IPS DF 6.9 (cell line): Measurements from ENCODE around the gene CSNK1G1.

ENCODE experiments used
- DNase-seq: peaks from one replicate; pipeline ENCODE4 v3.0.0-alpha.2; 2013; ENCODE audit warnings: low read depth, low spot score
- H3K27ac ChIP-seq: one replicate; pipeline ENCODE4 v1.5.1; 2013; ENCODE audit warnings: low read length, control low read depth
- H3K27me3 ChIP-seq: 2 replicates; pipeline ENCODE4 v1.6.1; 2013; ENCODE audit warnings: mild to moderate bottlenecking, low read length; ENCODE audit not compliant: control insufficient read depth, insufficient read depth
- H3K36me3 ChIP-seq: 2 replicates; pipeline ENCODE4 v1.6.1; 2013; ENCODE audit warnings: low read length; ENCODE audit not compliant: control insufficient read depth, insufficient read depth
- H3K4me1 ChIP-seq: 2 replicates; pipeline ENCODE4 v1.6.1; 2013; ENCODE audit warnings: low read length; ENCODE audit not compliant: control insufficient read depth, insufficient read depth
- H3K4me3 ChIP-seq: 2 replicates; pipeline ENCODE4 v1.5.1; 2013; ENCODE audit warnings: mild to moderate bottlenecking, low read length
- H3K9me3 ChIP-seq: 2 replicates; pipeline ENCODE4 v1.6.1; 2013; ENCODE audit warnings: low read length, inconsistent platforms; ENCODE audit not compliant: control insufficient read depth, insufficient read depth
- WGBS: extraction: QIAGEN DNeasy Blood & Tissue Kit; methylation state at CpG from one replicate; pipeline ENCODE4 v1.1.7; 2013; ENCODE audit warnings: mixed read lengths, missing lambda C conversion rate; ENCODE audit not compliant: insufficient read length, insufficient coverage; 5-methylcytosine and 5-hydroxymethylcytosine counted together

Gene CSNK1G1

GRCh38 chr15:64205202-64205601, 150.8 kb downstream of the CSNK1G1 start:
- Histone ChIP-seq H3K36me3 (no peaks in the 10 kb centered on the region), H3K27me3 (no peaks in the 10 kb centered on the region)

GRCh38 chr15:64197425-64197824, 158.5 kb downstream of the CSNK1G1 start:
- H3K4me1 ChIP-seq, result no peaks in the 10 kb centered on the region
- H3K27me3 ChIP-seq, result no peaks in the 10 kb centered on the region
- no peaks in the 10 kb centered on the region for H3K36me3 ChIP-seq
- no peak overlapping the region for H3K4me3 ChIP-seq
- no peak overlapping the region for H3K27ac ChIP-seq
- no CpG with 5 or more reads among the region's 1 CpG for WGBS
- DNase-seq, result no peak
- H3K9me3 ChIP-seq, result no peaks in the 10 kb centered on the region

More at GRCh38 chr15:64205202-64205601, 150.8 kb downstream of the CSNK1G1 start:
- no peak for DNase-seq
- no peaks in the 10 kb centered on the region for H3K9me3 ChIP-seq
- no peak overlapping the region for H3K27ac ChIP-seq
- H3K4me1 ChIP-seq, result no peaks in the 10 kb centered on the region
- no peak overlapping the region for H3K4me3 ChIP-seq

GRCh38 chr15:64193971-64194370, 162.0 kb downstream of the CSNK1G1 start:
- Histone ChIP-seq H3K27ac (no peak overlapping the region), H3K4me3 (no peak overlapping the region; the same call in 1 of the 2 replicates), H3K9me3 (no peaks in the 10 kb centered on the region), H3K27me3 (no peaks in the 10 kb centered on the region), H3K4me1 (no peaks in the 10 kb centered on the region), H3K36me3 (no peaks in the 10 kb centered on the region)
- DNase-seq, result no peak
- WGBS, result no CpG with 5 or more reads among the region's 6 CpGs

GRCh38 chr15:64191971-64192830, 163.8 kb downstream of the CSNK1G1 start:
- DNase-seq, result no peak
- WGBS, result no CpG with 5 or more reads among the region's 5 CpGs
- Histone ChIP-seq H3K27me3 (no peaks in the 10 kb centered on the region), H3K36me3 (no peaks in the 10 kb centered on the region), H3K27ac (no peak overlapping the region), H3K4me1 (no peaks in the 10 kb centered on the region), H3K9me3 (no peaks in the 10 kb centered on the region), H3K4me3 (no peak overlapping the region)

- Histone ChIP-seq H3K4me3 (no peak overlapping the region), H3K9me3 (no peaks in the 10 kb centered on the region), H3K27me3 (no peaks in the 10 kb centered on the region), H3K4me1 (no peaks in the 10 kb centered on the region), H3K36me3 (no peaks in the 10 kb centered on the region), H3K27ac (no peak overlapping the region)
- WGBS, result no CpG with 5 or more reads among the region's 2 CpGs
- no peak for DNase-seq
Observed at GRCh38 chr15:64187396-64188191, 168.4 kb downstream of the CSNK1G1 start.

- no peaks in the 10 kb centered on the region for H3K9me3 ChIP-seq
- no peak overlapping the region for H3K27ac ChIP-seq
- H3K36me3 ChIP-seq, result no peaks in the 10 kb centered on the region; the same call in 1 of the 2 replicates
- no peaks in the 10 kb centered on the region for H3K4me1 ChIP-seq
- no CpG with 5 or more reads among the region's 9 CpGs for WGBS
- H3K4me3 ChIP-seq, result no peak overlapping the region
- DNase-seq, result no peak
- no peaks in the 10 kb centered on the region for H3K27me3 ChIP-seq
Observed at GRCh38 chr15:64185146-64185911, 170.6 kb downstream of the CSNK1G1 start.

- no peak overlapping the region for H3K4me3 ChIP-seq
- H3K36me3 ChIP-seq, result no peaks in the 10 kb centered on the region; the same call in 1 of the 2 replicates
- H3K4me1 ChIP-seq, result no peaks in the 10 kb centered on the region
- no peak for DNase-seq
- no peaks in the 10 kb centered on the region for H3K9me3 ChIP-seq
- WGBS, result no CpG with 5 or more reads among the region's 4 CpGs
- no peaks in the 10 kb centered on the region for H3K27me3 ChIP-seq
- H3K27ac ChIP-seq, result no peak overlapping the region
Observed at GRCh38 chr15:64182859-64183370, 173.1 kb downstream of the CSNK1G1 start.

GRCh38 chr15:64180235-64180824, 175.6 kb downstream of the CSNK1G1 start:
- Histone ChIP-seq H3K4me3 (no peak overlapping the region), H3K27me3 (no peaks in the 10 kb centered on the region), H3K36me3 (no peaks in the 10 kb centered on the region; the same call in 1 of the 2 replicates), H3K9me3 (no peaks in the 10 kb centered on the region), H3K27ac (no peak overlapping the region), H3K4me1 (no peaks in the 10 kb centered on the region)
- WGBS, result no CpG with 5 or more reads among the region's 8 CpGs
- DNase-seq, result no peak

- Histone ChIP-seq H3K4me3 (no peak overlapping the region), H3K9me3 (no peaks in the 10 kb centered on the region), H3K27me3 (no peaks in the 10 kb centered on the region), H3K36me3 (peaks cover 2% of the 10 kb centered on the region; the same call in 1 of the 2 replicates), H3K27ac (no peak overlapping the region), H3K4me1 (0 out of 2 replicates have a peak, but pooled peaks cover 1% of the 10 kb centered on the region)
- no CpG with 5 or more reads among the region's 5 CpGs for WGBS
- DNase-seq, result no peak
Observed at GRCh38 chr15:64166102-64166890, 189.7 kb downstream of the CSNK1G1 start.
